ENCODE measurements around the gene MLLT10.

- TF ChIP-seq SUZ12 (IDR thresholded peaks at IDR 0.05; ENCODE audit: extremely low read depth, insufficient read depth, insufficient read length): no peak
- TF ChIP-seq YY1 (IDR thresholded peaks at IDR 0.05; ENCODE audit: insufficient read depth, insufficient read length): no peak
- TF ChIP-seq ZNF274 (IDR thresholded peaks at IDR 0.05; ENCODE audit: low read depth, low read length): no peak
Measured at GRCh38 chr10:21519397-21519933, 14.6 kb upstream of the MLLT10 start.

Measured in NT2/D1 (cell line).